AG09309 (cell line): ENCODE data around the gene TXNL4B.

Source experiments
- DNase-seq: peaks from one replicate; pipeline ENCODE4 v3.0.0-alpha.2; 2010; ENCODE audit warnings: low read depth
- H3K4me3 ChIP-seq: 2 replicates; pipeline ENCODE4 v1.5.1; 2011; ENCODE audit warnings: mild to moderate bottlenecking, low read depth, low read length, moderate library complexity; ENCODE audit not compliant: control insufficient read depth
- TF ChIP-seq, protein P1 (sequence below): IDR thresholded peaks from 2 replicates; pipeline ENCODE4 v1.5.1; 2011; ENCODE audit warnings: mild to moderate bottlenecking, low read depth, low read length, inconsistent platforms; ENCODE audit not compliant: insufficient read depth, control insufficient read depth; ENCODE audit errors: missing control alignments

Gene TXNL4B

DNA sequence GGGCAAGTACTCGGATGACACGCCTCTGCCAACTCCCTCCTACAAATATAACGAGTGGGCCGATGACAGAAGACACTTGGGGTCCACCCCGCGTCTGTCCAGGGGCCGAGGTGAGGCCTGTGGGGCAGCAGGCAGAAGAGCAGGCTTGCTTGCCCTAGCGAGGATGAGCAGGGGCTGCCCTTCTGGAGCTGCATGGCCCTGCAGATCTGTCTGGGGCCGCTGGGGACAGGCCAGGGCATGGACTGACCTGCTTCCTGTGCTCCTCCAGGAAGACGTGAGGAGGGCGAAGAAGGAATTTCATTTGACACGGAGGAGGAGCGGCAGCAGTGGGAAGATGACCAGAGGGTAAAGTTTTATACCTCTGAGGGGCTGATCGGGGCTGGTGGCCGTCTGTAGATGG lies 5.5 kb upstream of the TXNL4B start:
- DNase-seq, result no peak
- H3K4me3 ChIP-seq, result no peak overlapping the region
- TF ChIP-seq, protein P1, sequence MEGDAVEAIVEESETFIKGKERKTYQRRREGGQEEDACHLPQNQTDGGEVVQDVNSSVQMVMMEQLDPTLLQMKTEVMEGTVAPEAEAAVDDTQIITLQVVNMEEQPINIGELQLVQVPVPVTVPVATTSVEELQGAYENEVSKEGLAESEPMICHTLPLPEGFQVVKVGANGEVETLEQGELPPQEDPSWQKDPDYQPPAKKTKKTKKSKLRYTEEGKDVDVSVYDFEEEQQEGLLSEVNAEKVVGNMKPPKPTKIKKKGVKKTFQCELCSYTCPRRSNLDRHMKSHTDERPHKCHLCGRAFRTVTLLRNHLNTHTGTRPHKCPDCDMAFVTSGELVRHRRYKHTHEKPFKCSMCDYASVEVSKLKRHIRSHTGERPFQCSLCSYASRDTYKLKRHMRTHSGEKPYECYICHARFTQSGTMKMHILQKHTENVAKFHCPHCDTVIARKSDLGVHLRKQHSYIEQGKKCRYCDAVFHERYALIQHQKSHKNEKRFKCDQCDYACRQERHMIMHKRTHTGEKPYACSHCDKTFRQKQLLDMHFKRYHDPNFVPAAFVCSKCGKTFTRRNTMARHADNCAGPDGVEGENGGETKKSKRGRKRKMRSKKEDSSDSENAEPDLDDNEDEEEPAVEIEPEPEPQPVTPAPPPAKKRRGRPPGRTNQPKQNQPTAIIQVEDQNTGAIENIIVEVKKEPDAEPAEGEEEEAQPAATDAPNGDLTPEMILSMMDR, result no peak

DNA sequence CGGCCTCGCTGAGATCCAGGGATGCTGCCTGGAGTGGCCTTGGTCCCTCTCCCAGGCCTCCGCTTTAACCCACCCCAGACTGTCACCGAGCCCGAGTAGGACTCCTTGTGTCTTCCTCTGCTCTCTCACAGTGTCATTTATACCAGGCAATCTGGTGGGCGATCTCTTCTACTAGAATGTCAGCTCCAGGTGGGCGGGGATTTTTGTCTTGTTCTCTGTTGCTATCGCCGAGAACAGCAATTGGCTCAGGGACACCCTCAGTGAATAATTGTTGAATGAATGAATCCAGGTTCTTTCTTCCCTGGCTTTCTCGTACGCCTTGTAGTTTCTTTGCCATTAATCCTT lies 818 bp upstream of the TXNL4B start:
- TF ChIP-seq, protein P1, result no peak

DNA sequence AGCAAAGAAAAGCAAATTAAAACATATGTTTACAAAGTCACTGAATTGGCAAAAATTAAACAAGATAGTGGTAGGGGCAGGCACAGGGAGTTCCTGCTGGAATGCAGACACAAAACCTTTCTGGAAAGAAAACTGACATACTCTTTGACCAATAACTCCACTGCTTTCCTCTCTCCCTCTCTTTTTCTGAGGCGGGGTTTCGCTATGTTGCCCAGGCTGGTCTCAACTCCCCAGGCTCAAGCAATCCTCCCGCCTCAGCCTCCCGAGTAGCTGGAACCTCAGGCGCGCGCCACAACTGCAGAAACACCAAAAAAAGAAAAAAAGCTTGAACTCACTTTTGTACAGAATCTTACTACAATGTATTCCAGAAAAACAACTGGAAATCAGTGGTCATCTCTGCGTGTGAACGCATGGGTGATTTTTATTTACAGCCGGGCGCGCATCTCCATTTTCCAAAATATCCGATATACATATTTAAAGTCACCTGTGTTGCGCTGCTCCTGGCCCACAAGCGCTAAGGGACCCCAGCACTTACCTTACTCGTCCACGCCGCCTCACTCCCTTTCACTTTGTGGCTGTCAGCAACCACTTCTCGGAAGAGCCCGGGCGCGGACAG lies 480 bp downstream of the TXNL4B start:
- TF ChIP-seq, protein P1, result no peak
- peak; percentile 20 for DNase-seq
- H3K4me3 ChIP-seq, result peak overlapping the region; percentile 99

More for the DNA sequence above, 818 bp upstream of the TXNL4B start:
- DNase-seq, result no peak
- peak overlapping the region; percentile 99 for H3K4me3 ChIP-seq

DNA sequence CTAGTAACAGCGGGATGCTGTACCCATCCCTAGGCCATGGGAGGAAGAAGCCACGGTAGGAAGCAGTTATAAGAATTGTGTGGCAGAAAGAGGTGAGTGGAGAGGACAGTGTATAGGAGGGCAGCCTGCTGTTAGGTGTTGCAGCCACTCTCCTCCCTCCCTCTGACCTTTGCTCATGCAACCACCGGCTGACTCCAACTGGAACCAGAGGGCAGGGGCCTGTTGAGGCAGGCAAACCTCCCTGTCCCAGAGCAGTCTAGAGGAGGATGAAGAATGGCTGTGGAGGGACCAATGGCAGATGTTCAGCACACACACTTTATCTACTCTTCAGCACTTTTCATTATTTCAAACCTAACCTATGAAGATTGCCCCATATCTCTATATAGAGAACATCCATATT lies 2.2 kb downstream of the TXNL4B start:
- no peak for DNase-seq
- H3K4me3 ChIP-seq, result no peak overlapping the region
- TF ChIP-seq, protein P1, result no peak

DNA sequence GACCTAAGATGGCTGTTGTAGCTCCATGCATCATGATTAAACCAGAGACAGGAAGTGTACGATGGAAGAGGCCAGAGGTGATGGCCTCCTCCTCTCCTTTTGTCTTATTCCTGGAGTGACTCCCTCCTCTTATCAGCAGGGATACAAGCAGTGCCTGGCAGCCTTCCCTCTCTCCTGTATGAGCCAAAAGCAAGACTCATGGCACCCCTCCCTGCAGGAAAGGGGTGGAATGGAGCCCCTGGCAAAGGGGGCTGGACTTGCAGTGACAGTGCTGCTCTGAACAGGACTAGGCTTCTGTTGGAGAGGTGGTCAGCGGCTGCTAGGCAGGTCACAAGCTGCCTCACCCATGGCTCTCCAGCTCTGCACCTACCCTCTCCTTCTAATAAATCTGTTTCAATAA lies 8.4 kb downstream of the TXNL4B start:
- TF ChIP-seq, protein P1, result no peak
- H3K4me3 ChIP-seq, result no peak overlapping the region

DNA sequence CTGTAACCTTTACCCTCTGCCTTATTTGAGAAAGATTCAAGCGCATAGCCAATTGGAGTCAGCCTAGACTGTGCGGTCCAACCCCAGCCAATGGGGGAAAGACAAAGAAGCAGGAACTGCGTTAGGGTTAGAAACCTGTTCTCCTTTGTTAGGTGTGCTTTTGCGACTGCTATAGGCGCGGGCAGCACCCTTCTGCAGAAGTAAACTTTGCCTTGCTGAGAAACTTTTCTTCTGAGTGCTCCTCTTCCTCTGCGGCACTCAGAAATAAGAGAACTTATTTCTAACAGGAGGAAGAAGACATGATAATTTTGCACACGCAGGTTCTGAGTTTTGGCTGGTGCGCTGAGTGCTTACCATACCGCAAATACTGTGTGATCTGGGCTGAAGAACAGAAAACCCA lies 9.0 kb downstream of the TXNL4B start:
- DNase-seq, result no peak
- no peak overlapping the region for H3K4me3 ChIP-seq
- TF ChIP-seq, protein P1, result no peak

More for the DNA sequence above, 8.4 kb downstream of the TXNL4B start:
- no peak for DNase-seq
